GM10847 (cell line): ENCODE measurements around the gene SGSM1.

Experiments used
- POLR2A ChIP-seq: IDR thresholded peaks from 2 replicates; pipeline ENCODE4 v1.6.1; 2011; ENCODE audit not compliant: insufficient read length; ENCODE audit errors: extremely low read depth

Gene SGSM1

DNA sequence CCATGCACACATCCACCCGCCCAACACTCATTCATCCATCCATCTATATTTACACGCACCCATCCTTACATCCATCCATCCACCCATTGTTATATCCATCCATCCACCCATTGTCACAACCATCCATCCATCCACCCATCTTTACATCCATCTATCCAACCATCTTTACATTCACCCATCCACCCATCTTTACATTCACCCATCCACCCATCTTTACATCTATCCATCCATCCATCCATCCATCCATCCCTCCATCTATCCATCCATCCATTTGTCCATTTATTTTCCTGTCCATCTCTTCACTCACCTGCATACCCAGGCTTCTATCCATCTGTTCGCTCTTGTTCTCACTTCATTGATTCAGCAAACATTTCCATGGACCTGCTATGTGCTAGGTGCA, 49.8 kb downstream of the SGSM1 start:
- no peak for TF ChIP-seq POLR2A

GRCh38 chr22:24857576-24857975, 51.6 kb downstream of the SGSM1 start:
- no peak for TF ChIP-seq POLR2A

GRCh38 chr22:24859587-24859986, 53.6 kb downstream of the SGSM1 start:
- TF ChIP-seq POLR2A, result no peak

DNA sequence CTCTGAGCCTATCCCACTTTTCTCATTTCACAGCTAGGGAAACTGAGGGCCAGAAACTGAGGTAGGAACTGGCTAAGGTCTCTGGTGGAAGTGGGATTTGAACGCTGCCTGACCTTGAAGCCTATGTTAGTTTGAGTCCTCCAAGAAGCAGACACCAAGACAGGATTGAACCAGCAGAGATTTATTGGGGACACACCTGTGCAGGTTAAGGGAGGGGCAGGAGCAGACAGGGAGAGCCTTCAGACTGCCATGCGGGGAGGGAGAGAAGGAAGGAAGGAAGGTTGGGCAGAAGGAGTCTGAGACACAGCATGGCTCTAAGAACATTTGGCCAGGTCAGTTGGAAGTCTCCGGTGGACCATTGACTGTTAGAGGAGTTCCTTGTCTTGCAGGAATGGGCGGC, 59.5 kb downstream of the SGSM1 start:
- TF ChIP-seq POLR2A, result no peak

DNA sequence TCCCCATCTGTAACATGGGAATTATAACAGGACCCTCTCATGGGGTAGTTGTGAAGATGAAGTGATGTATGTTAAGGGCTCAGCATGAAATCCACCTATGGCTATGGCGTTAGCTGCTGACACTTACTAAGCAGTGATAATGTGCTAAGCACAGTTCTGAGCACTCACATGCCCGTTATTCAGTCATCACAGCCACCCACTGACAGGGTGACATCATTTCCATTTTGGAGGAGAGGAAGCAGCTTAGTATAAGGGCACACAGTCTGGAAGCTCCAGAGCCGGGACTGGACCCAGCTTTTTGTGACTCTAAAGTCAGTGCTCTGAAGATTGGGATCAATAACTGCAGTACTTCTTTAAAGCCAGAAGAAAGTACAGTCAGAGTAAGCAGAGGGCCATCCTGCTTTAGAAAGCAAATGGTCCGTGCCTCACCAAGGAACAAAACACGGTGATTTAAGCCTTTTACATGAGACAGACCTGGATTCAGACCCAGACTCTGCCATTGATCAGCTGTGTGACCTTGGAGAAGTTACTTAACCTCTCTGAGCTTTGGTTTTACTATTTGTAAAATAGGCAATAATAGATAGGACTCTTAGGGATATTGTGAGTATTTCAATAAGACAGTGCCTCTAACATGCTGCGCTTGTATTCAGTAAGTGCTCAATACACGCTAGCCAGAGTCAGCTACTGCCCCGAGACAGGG, 61.5 kb downstream of the SGSM1 start:
- TF ChIP-seq POLR2A, result no peak

DNA sequence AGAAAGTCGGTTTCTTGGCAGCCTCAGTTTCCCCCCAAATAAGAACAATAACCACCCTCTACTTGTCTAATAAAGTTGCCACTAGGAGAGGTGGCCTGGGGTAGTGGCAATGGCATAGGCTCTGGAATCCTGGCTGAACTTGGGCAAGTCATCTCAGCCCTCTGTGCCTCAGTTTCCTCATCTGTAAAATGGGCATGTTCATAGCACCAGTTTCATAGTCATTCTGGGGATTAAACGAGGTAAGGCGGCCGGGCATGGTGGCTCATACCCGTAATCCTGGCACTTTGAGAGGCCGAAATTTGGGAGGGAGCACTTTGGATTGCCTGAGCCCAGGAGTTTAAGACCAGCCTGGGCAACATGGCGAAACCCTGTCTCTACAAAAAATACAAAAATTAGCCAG, 63.0 kb downstream of the SGSM1 start:
- no peak for TF ChIP-seq POLR2A

DNA sequence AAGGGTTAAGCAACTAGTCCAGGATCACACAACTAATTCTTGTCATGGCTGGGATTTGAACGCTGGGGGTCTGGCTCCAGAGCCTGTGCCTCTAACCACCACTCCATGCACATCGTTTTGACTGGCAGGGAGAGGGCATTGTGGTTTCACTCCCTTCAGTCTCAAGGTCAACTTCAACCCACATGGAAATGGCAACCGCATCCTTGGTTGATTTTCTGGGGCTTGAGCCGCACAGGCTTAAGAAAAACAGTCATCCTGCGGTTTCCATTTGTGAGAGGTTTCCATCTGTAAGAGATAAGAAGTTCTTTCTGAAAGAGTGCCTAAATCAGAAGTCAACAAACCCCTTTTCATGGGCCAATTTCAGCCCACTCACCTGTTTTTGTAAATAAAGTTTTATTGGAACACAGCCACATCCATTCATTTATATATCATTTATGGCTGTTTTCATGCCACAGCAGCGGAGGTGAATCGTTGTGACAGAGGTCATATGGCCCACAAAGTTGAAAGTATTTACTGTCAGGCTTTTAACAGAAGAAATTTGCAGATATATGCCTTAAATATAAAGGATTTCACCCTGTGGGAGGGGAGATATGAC, 65.7 kb downstream of the SGSM1 start:
- TF ChIP-seq POLR2A, result no peak

GRCh38 chr22:24873226-24873625, 67.2 kb downstream of the SGSM1 start:
- no peak for TF ChIP-seq POLR2A

DNA sequence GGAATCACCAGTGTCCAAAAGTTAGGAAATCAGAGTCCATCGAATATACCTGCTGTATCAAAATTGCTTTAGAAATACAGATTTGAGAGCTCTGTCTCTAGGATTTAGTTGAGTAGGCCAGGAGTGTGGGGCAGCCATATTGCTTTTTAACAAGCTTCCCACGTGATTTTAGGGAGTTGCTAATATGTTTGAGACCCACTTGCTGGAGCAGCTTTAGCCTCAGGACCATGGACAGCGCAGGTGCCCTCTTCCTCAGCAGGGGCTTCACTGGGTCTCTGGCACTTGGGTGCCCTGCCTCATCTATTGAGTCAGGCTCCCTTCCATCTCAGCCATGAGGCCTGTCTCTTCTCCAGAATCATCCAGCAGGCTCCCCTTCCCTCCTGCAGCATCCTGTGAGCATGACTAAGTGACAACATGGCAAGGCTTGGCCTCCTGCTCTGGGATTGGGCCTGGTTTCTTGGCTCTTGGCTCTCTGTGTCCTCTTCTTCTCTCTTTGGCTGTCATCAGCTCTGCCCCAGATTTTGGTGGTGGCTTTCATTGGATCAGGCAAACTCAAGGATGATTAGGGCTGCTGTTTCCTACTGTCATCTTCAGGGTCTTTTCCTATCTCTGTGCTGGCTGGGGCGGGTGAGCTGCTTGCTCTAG, 70.0 kb downstream of the SGSM1 start:
- no peak for TF ChIP-seq POLR2A

GRCh38 chr22:24876700-24877099, 70.7 kb downstream of the SGSM1 start:
- no peak for TF ChIP-seq POLR2A

GRCh38 chr22:24878969-24879368, 73.0 kb downstream of the SGSM1 start:
- no peak for TF ChIP-seq POLR2A

DNA sequence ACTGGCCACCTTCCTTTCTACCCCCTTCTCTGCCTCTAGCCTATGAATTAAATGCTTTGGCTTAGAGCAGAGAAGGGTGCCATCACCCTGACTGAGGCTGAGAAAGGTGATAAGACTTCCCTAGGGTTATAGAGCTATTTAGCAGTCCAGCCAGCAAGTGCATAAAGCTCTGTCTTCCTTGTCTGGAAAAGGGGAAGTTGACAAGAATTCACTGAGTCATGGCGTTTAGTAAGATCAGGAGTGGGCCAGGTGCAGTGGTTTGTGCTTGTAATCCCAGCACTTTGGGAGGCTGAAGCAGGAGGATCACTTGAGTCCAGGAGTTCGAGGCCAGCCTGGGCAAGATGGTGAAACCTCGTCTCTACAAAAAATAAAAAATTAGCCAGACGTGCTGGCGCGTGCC, 77.4 kb downstream of the SGSM1 start:
- TF ChIP-seq POLR2A, result no peak

GRCh38 chr22:24887260-24887659, 81.2 kb downstream of the SGSM1 start:
- TF ChIP-seq POLR2A, result no peak

GRCh38 chr22:24893341-24894070, 87.5 kb downstream of the SGSM1 start:
- TF ChIP-seq POLR2A, result no peak

GRCh38 chr22:24894220-24894975, 88.4 kb downstream of the SGSM1 start:
- TF ChIP-seq POLR2A, result no peak

DNA sequence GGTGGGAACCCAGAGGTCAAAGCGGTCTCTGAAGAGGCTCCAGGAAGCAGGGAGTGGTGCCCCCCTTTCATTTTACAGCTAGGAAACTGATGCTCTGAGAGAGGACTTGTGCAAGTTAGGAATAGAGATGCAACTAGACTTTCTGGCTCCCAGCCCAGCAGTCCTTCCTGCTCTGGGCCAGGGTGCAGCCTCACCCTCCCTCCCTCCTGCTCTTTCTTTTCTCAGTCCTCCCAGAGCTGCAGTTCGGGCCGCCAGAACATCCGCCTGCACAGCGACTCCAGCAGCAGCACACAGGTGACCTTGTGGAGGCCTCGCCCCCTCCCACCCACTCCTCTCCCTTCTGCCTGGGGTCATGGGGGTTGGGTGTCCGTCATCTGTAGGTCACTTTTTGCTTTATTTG, 89.0 kb downstream of the SGSM1 start:
- no peak for TF ChIP-seq POLR2A

DNA sequence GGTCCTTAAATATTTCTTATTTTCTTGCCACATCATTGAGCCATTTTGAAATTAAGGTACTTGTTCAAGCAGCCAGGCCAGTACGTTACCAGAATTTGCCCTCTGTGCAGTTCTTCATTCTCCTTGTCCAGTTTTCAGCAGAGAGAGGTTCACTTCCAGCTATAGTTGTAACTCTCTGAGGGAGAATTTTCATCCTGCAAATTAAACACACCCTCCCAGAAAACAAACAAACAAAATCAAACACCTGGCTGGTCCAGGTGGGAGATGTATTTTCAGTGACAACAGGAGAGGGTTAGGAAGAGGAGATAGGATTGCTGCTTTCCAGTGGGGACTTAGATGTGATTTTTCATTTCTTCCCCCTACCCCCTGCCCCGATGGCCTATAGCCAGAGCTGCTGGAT, 95.4 kb downstream of the SGSM1 start:
- no peak for TF ChIP-seq POLR2A
